GM23338 (cell line): Measurements from ENCODE around the gene COL26A1. TPM values are rescaled to one million over a fixed set of nuclear protein-coding genes. Genes with fewer than 3 reads are reported as not detected.

Experiments used
- ATAC-seq: fragments of 200-7000 bp; cut with Tn5 transposase; 3 replicates; pipeline ENCODE4 v1.9.1; 2020
- DNase-seq: peaks from one replicate; pipeline ENCODE4 v3.0.0-alpha.2; 2015; ENCODE audit warnings: low spot score
- H2AFZ ChIP-seq: fragments of 200-600 bp; sonication (generic); 2 replicates; pipeline ENCODE4 v1.8.0; 2016; ENCODE audit warnings: antibody characterized with exemption, mild to moderate bottlenecking, moderate library complexity
- H3F3A ChIP-seq: fragments of 200-600 bp; sonication (generic); replicated peaks from 2 replicates; pipeline ENCODE4 v1.8.0; 2017; ENCODE audit warnings: antibody characterized with exemption, mixed run types, low read depth
- H3K27ac ChIP-seq: fragments of 200-600 bp; sonication (generic); 2 replicates; pipeline ENCODE4 v1.6.1; 2016; ENCODE audit warnings: low read depth
- H3K27me3 ChIP-seq: fragments of 200-600 bp; sonication (generic); 2 replicates; pipeline ENCODE4 v1.8.0; 2016; ENCODE audit warnings: mild to moderate bottlenecking, mixed run types, moderate library complexity; ENCODE audit not compliant: insufficient read depth
- H3K36me3 ChIP-seq: fragments of 200-600 bp; sonication (generic); 2 replicates; pipeline ENCODE4 v1.8.0; 2016; ENCODE audit warnings: mild to moderate bottlenecking; ENCODE audit not compliant: insufficient read depth
- H3K4me1 ChIP-seq: fragments of 200-600 bp; sonication (generic); 2 replicates; pipeline ENCODE4 v1.8.0; 2016; ENCODE audit warnings: mild to moderate bottlenecking, moderate library complexity; ENCODE audit not compliant: insufficient read depth
- H3K4me2 ChIP-seq: fragments of 200-600 bp; sonication (generic); 2 replicates; pipeline ENCODE4 v1.7.1; 2017; ENCODE audit warnings: mixed run types
- H3K4me3 ChIP-seq: fragments of 200-600 bp; sonication (generic); 2 replicates; pipeline ENCODE4 v1.6.1; 2016; ENCODE audit warnings: mixed run types
- H3K79me2 ChIP-seq: fragments of 200-600 bp; sonication (generic); replicated peaks from 2 replicates; pipeline ENCODE4 v1.8.0; 2017; ENCODE audit warnings: mild to moderate bottlenecking; ENCODE audit not compliant: insufficient read depth
- H3K9me2 ChIP-seq: fragments of 200-600 bp; sonication (generic); 2 replicates; pipeline ENCODE4 v1.8.0; 2017; ENCODE audit not compliant: insufficient read depth
- H4K20me1 ChIP-seq: fragments of 200-600 bp; sonication (generic); replicated peaks from 2 replicates; pipeline ENCODE4 v1.8.0; 2017; ENCODE audit warnings: mild to moderate bottlenecking; ENCODE audit not compliant: insufficient read depth
- H3K27ac Mint-ChIP-seq: 2 replicates; pipeline ENCODE4 v1.8.0; 2020; ENCODE audit warnings: inconsistent platforms, mild to moderate bottlenecking, moderate library complexity, mixed read lengths
- H3K27me3 Mint-ChIP-seq: 3 replicates; pipeline ENCODE4 v1.8.0; 2022; ENCODE audit warnings: low read depth, mild to moderate bottlenecking, moderate library complexity, mixed read lengths, inconsistent platforms; ENCODE audit not compliant: insufficient read depth, poor library complexity
- H3K36me3 Mint-ChIP-seq: 3 replicates; pipeline ENCODE4 v1.8.0; 2021; ENCODE audit warnings: low read depth, mild to moderate bottlenecking, inconsistent platforms, moderate library complexity, mixed read lengths
- H3K4me1 Mint-ChIP-seq: 3 replicates; pipeline ENCODE4 v1.8.0; 2020; ENCODE audit warnings: mild to moderate bottlenecking, inconsistent platforms, mixed read lengths
- H3K4me3 Mint-ChIP-seq: 3 replicates; pipeline ENCODE4 v1.8.0; 2021; ENCODE audit warnings: moderate library complexity, mild to moderate bottlenecking, inconsistent platforms, mixed read lengths
- H3K9me3 Mint-ChIP-seq: 3 replicates; pipeline ENCODE4 v1.8.0; 2020; ENCODE audit warnings: moderate library complexity, mild to moderate bottlenecking, inconsistent platforms, mixed read lengths
- CREB1 ChIP-seq: fragments of 250-450 bp; sonication (Bioruptor Pico); IDR thresholded peaks from 2 replicates; pipeline ENCODE4 v1.5.0; 2020; ENCODE audit warnings: low read depth, mild to moderate bottlenecking, moderate library complexity
- JUNB ChIP-seq: IDR thresholded peaks from one replicate; pipeline ENCODE4 v1.6.1; 2016; ENCODE audit warnings: antibody characterized with exemption; ENCODE audit not compliant: unreplicated experiment
- NANOG ChIP-seq: IDR thresholded peaks from 2 replicates; pipeline ENCODE4 v1.6.1; 2016; ENCODE audit warnings: antibody characterized with exemption, borderline replicate concordance
- POLR2AphosphoS5 ChIP-seq: IDR thresholded peaks from 2 replicates; pipeline ENCODE4 v1.6.1; 2016; ENCODE audit warnings: antibody characterized with exemption, low read depth
- ZNF114 ChIP-seq: fragments of 250-450 bp; sonication (Bioruptor Pico); IDR thresholded peaks from 2 replicates; pipeline ENCODE4 v1.5.0; 2020; ENCODE audit warnings: mild to moderate bottlenecking, moderate library complexity
- ZNF462 ChIP-seq: fragments of 250-450 bp; sonication (Bioruptor Pico); IDR thresholded peaks from 2 replicates; pipeline ENCODE4 v1.5.0; 2020; ENCODE audit warnings: mild to moderate bottlenecking, moderate library complexity
- polyA plus RNA-seq: library from polyadenylated mRNA; unstranded; fragments of >200 nt; fragmentation: Nextera tagmentation; extraction: Ambion mirVana; gene quantifications from 2 replicates; pipeline ENCODE4 v1.2.1, GENCODE V29; 2016
- total RNA-seq: library from RNA; depleted of rRNA; stranded (reverse); fragments of >200 nt; shearing (Covaris generic); gene quantifications from 2 replicates; pipeline ENCODE4 v1.2.3, GENCODE V29; 2014

The COL26A1 gene
- total and polyA plus RNA-seq, 2 experiments from 2014 or later = 17.8 to 55.0 TPM

GRCh38 chr7:101391991-101392390, 29.3 kb downstream of the COL26A1 start (continued):
- TF ChIP-seq ZNF462 (CRISPR knock-in tag) = no peak

DNA sequence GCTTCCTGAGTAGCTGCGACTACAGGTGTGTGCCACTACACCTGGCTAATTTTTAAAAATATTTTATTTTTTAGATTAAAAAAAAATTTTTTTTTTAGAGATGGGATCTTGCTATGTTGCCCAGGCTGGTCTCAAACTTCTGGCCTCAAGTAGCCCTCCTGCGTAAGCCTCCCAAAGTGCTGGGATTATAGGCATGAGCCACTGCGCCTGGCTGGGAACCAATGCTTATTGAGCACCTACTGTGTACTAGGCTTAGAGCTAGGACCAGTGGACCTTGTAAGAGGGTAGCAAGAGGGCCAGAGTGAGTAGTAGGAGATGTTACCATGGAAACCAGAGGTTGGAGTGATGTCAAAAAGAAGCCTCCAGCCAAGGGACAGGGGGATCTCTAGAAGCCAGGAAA, 31.2 kb downstream of the COL26A1 start:
- Histone ChIP-seq H4K20me1 (no peaks in the 10 kb centered on the region), H3K27ac (no peak overlapping the region), H3K9me2 (no peaks in the 10 kb centered on the region), H3K36me3 (no peaks in the 10 kb centered on the region), H3K27me3 (no peaks in the 10 kb centered on the region), H3K4me1 (peaks cover 28% of the 10 kb centered on the region), H2AFZ (no peak overlapping the region), H3K79me2 (peaks cover 47% of the 10 kb centered on the region), H3K4me3 (no peak overlapping the region), H3F3A (no peaks in the 10 kb centered on the region; the same call in 1 of the 2 replicates), H3K4me2 (no peak overlapping the region)
- H3K36me3 Mint-ChIP-seq = peaks cover 19% of the 10 kb centered on the region
- H3K27ac Mint-ChIP-seq = no peak overlapping the region
- DNase-seq = no peak
- H3K4me3 Mint-ChIP-seq = no peak overlapping the region
- no peak for ATAC-seq
- peaks cover 5% of the 10 kb centered on the region for H3K27me3 Mint-ChIP-seq
- 0 out of 3 replicates have a peak, but pooled peaks cover 4% of the 10 kb centered on the region for H3K9me3 Mint-ChIP-seq
- peaks cover 38% of the 10 kb centered on the region for H3K4me1 Mint-ChIP-seq
- TF ChIP-seq CREB1 (CRISPR knock-in tag) = no peak
- no peak for TF ChIP-seq POLR2AphosphoS5
- no peak for TF ChIP-seq ZNF462 (CRISPR knock-in tag)
- no peak for TF ChIP-seq ZNF114 (CRISPR knock-in tag)
- TF ChIP-seq JUNB = no peak
- TF ChIP-seq NANOG = no peak
